ENCODE measurements around the gene NHS.

- TF ChIP-seq, protein P1, sequence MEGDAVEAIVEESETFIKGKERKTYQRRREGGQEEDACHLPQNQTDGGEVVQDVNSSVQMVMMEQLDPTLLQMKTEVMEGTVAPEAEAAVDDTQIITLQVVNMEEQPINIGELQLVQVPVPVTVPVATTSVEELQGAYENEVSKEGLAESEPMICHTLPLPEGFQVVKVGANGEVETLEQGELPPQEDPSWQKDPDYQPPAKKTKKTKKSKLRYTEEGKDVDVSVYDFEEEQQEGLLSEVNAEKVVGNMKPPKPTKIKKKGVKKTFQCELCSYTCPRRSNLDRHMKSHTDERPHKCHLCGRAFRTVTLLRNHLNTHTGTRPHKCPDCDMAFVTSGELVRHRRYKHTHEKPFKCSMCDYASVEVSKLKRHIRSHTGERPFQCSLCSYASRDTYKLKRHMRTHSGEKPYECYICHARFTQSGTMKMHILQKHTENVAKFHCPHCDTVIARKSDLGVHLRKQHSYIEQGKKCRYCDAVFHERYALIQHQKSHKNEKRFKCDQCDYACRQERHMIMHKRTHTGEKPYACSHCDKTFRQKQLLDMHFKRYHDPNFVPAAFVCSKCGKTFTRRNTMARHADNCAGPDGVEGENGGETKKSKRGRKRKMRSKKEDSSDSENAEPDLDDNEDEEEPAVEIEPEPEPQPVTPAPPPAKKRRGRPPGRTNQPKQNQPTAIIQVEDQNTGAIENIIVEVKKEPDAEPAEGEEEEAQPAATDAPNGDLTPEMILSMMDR (IDR thresholded peaks at IDR 0.05; ENCODE audit: insufficient read depth, low read depth, low read length) = peak; percentile 59
- TF ChIP-seq EZH2 (IDR thresholded peaks at IDR 0.05; ENCODE audit: insufficient read depth, low read length) = no peak
These were observed 216.1 kb downstream of the NHS start for GRCh38 chrX:17590892-17591740.
